Fibroblast of skin of left quadriceps (primary cell): ENCODE results near the gene ANGPTL4.
"Not testable (repeated sequence)": the region's sequence is repeated elsewhere in the genome, so short reads cannot be mapped to it uniquely, and the experiment has no call there.

Experiments
- DNase-seq, 2 experiments: peaks; one replicate each; pipeline ENCODE4 v3.0.0-alpha.2; 2013; ENCODE audit warnings: low read depth in 2 of 2

Gene ANGPTL4

GRCh38 chr19:8363803-8364771, at the start of gene ANGPTL4:
ANGPTL4 (plus strand) TSS chr19:8364155; CDS start chr19:8364322, 167 bp downstream.
- DNase-seq: no peak

- DNase-seq: not testable (repeated sequence)
Observed at GRCh38 chr19:8314981-8315640, 48.8 kb upstream of the ANGPTL4 start.

GRCh38 chr19:8316351-8317125, 47.4 kb upstream of the ANGPTL4 start:
- DNase-seq: no peak

GRCh38 chr19:8318835-8319234, 45.1 kb upstream of the ANGPTL4 start:
- DNase-seq: not testable (repeated sequence)

GRCh38 chr19:8319807-8320520, 44.0 kb upstream of the ANGPTL4 start:
- no peak for DNase-seq

- no peak for DNase-seq
Observed at GRCh38 chr19:8320564-8321066, 43.3 kb upstream of the ANGPTL4 start.

- DNase-seq: peak; percentile 90 to 91
Observed at GRCh38 chr19:8321067-8321985, 42.6 kb upstream of the ANGPTL4 start, which contains the start of the genes NDUFA7 and RPS28. NDUFA7 (minus strand) TSS chr19:8321375; CDS start chr19:8321358, 17 bp downstream. RPS28 (plus strand) TSS chr19:8321496; CDS start chr19:8321531, 35 bp downstream.

- DNase-seq: no peak
Observed at GRCh38 chr19:8321986-8322637, 41.8 kb upstream of the ANGPTL4 start.

GRCh38 chr19:8322638-8322997, 41.3 kb upstream of the ANGPTL4 start:
- DNase-seq: no peak

GRCh38 chr19:8323781-8324185, 40.2 kb upstream of the ANGPTL4 start:
- no peak for DNase-seq

- no peak for DNase-seq
Observed at GRCh38 chr19:8324186-8325050, 39.5 kb upstream of the ANGPTL4 start.

GRCh38 chr19:8325454-8325853, 38.5 kb upstream of the ANGPTL4 start:
- DNase-seq: no peak

GRCh38 chr19:8329996-8330395, 34.0 kb upstream of the ANGPTL4 start:
- no peak for DNase-seq

- no peak for DNase-seq
Observed at GRCh38 chr19:8331263-8331845, 32.6 kb upstream of the ANGPTL4 start.

- DNase-seq: no peak
Observed at GRCh38 chr19:8332976-8333766, 30.8 kb upstream of the ANGPTL4 start.

GRCh38 chr19:8333767-8334457, 30.0 kb upstream of the ANGPTL4 start:
- DNase-seq: no peak
